K562 (cell line): Measurements from ENCODE around the gene TESK2. TPM values are rescaled to one million over a fixed set of nuclear protein-coding genes. Genes with fewer than 3 reads are reported as not detected.

Source experiments
- GABPA ChIP-seq: fragments of 200-800 bp; sonication (Bioruptor generic); conservative IDR thresholded peaks from 2 replicates; pipeline ENCODE4 v1.6.1; 2016; ENCODE audit warnings: low read depth, missing genetic modification characterization, missing compliant biosample characterization
- ILK ChIP-seq: fragments of 450-650 bp; IDR thresholded peaks from 2 replicates; pipeline ENCODE4 v1.6.1; 2016; ENCODE audit warnings: missing genetic modification characterization, low read depth, mild to moderate bottlenecking, missing compliant biosample characterization, moderate library complexity, borderline replicate concordance
- MBD2 ChIP-seq: sonication (generic); IDR thresholded peaks from 2 replicates; pipeline ENCODE4 v1.6.1; 2016; ENCODE audit warnings: low read depth, borderline replicate concordance
- NFXL1 ChIP-seq: fragments of 450-650 bp; formaldehyde crosslinking; IDR thresholded peaks from 2 replicates; pipeline ENCODE4 v1.4.0; 2021; ENCODE audit warnings: mild to moderate bottlenecking
- ZFP30 ChIP-seq: fragments of 250-450 bp; sonication (Bioruptor Pico); IDR thresholded peaks from 2 replicates; pipeline ENCODE4 v1.8.0; 2022; ENCODE audit warnings: moderate library complexity, mild to moderate bottlenecking, inconsistent platforms, borderline replicate concordance
- ZNF239 ChIP-seq: fragments of 250-450 bp; sonication (Bioruptor Pico); IDR thresholded peaks from 2 replicates; pipeline ENCODE4 v1.4.0; 2020; ENCODE audit warnings: mild to moderate bottlenecking
- ZNF707 ChIP-seq: fragments of 250-450 bp; sonication (Bioruptor Pico); conservative IDR thresholded peaks from 2 replicates; pipeline ENCODE4 v1.8.0; 2022; ENCODE audit warnings: inconsistent platforms, mild to moderate bottlenecking, moderate library complexity
- polyA plus RNA-seq, 8 experiments: library from polyadenylated mRNA; depleted of rRNA in 4 of 8; stranded (reverse) in 5 of 8; unstranded in 3 of 8; fragments of >200 nt; fragmentation: Nextera tagmentation in 2 of 8; fragmentation: Illumina TruSeq in 1 of 8; extraction: Ambion mirVana in 2 of 8; extraction: Trizol in 1 of 8; gene quantifications; 2 replicates each; pipeline versions ENCODE4 v1.2.1 to v1.2.3, GENCODE V29; 2011 to 2014; ENCODE audit warnings: inconsistent platforms in 1 of 8, missing spikeins in 1 of 8
- total RNA-seq, 7 experiments: library from RNA; depleted of rRNA in 6 of 7; stranded (reverse); fragments of >200 nt in 6 of 7; fragmentation: Illumina TruSeq in 2 of 7; extraction: Trizol in 2 of 7; gene quantifications; 2 replicates each; pipeline versions ENCODE4 v1.2.1 to v1.2.3, GENCODE V29; 2011 to 2021; ENCODE audit warnings: low replicate concordance in 1 of 7
- TF ChIP-seq, protein P1 (sequence below), 2 experiments: fragments of 450-650 bp; formaldehyde crosslinking in 1 of 2; IDR thresholded peaks; 2 replicates each; pipeline versions ENCODE4 v1.4.0 to v1.6.1; 2014 to 2020; ENCODE audit warnings: mild to moderate bottlenecking in 2 of 2, borderline replicate concordance in 1 of 2, low read depth in 1 of 2
- TF ChIP-seq, protein P2 (sequence below): fragments of 450-650 bp; IDR thresholded peaks from 2 replicates; pipeline ENCODE4 v1.6.1; 2016; ENCODE audit warnings: missing biosample characterization, missing genetic modification characterization
- TF ChIP-seq, protein P3 (sequence below): sonication (generic); formaldehyde crosslinking; IDR thresholded peaks from 2 replicates; pipeline ENCODE4 v1.9.0; 2022; ENCODE audit warnings: mild to moderate bottlenecking, missing genetic modification reagents
- TF ChIP-seq, protein P4 (sequence below): IDR thresholded peaks from 3 replicates; pipeline ENCODE4 v1.6.1; 2011; ENCODE audit warnings: borderline replicate concordance, mild to moderate bottlenecking, moderate library complexity; ENCODE audit not compliant: insufficient read length; ENCODE audit errors: extremely low read depth
- TF ChIP-seq, protein P5 (sequence below): fragments of 450-650 bp; IDR thresholded peaks from 2 replicates; pipeline ENCODE4 v1.7.0; 2016; ENCODE audit warnings: borderline replicate concordance

TESK2 gene
- total and polyA plus RNA-seq, 9 of the 15 experiments (the other 6 are each of a cell fraction or from before 2014, with no cell fraction given) = 1.6 to 5.3 (median 3.7) TPM

DNA sequence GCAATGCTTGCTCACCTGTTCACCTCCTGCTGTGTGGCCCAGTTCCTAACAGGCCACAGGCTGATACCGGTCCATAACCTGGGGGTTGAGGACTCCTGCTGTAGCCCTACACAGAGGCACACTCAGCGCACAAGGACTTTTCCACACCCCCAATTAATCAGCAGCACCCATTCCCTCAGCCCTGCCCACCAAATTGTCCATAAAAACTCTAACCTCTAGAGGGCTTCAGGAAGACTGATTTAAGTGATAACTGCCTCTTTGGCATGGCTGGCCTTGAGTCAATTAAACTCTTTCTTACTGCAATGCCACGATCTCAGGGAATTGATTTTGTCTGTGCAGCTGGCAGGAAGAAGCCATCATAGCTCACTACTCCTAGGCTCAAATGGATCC lies 79.5 kb downstream of the TESK2 start (continued):
- TF ChIP-seq, protein P1, sequence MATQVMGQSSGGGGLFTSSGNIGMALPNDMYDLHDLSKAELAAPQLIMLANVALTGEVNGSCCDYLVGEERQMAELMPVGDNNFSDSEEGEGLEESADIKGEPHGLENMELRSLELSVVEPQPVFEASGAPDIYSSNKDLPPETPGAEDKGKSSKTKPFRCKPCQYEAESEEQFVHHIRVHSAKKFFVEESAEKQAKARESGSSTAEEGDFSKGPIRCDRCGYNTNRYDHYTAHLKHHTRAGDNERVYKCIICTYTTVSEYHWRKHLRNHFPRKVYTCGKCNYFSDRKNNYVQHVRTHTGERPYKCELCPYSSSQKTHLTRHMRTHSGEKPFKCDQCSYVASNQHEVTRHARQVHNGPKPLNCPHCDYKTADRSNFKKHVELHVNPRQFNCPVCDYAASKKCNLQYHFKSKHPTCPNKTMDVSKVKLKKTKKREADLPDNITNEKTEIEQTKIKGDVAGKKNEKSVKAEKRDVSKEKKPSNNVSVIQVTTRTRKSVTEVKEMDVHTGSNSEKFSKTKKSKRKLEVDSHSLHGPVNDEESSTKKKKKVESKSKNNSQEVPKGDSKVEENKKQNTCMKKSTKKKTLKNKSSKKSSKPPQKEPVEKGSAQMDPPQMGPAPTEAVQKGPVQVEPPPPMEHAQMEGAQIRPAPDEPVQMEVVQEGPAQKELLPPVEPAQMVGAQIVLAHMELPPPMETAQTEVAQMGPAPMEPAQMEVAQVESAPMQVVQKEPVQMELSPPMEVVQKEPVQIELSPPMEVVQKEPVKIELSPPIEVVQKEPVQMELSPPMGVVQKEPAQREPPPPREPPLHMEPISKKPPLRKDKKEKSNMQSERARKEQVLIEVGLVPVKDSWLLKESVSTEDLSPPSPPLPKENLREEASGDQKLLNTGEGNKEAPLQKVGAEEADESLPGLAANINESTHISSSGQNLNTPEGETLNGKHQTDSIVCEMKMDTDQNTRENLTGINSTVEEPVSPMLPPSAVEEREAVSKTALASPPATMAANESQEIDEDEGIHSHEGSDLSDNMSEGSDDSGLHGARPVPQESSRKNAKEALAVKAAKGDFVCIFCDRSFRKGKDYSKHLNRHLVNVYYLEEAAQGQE (IDR thresholded peaks at IDR 0.05; ENCODE audit: borderline replicate concordance) = no peak
- TF ChIP-seq, protein P1 (CRISPR knock-in tag; IDR thresholded peaks at IDR 0.05; ENCODE audit: low read depth) = no peak
- TF ChIP-seq, protein P2, sequence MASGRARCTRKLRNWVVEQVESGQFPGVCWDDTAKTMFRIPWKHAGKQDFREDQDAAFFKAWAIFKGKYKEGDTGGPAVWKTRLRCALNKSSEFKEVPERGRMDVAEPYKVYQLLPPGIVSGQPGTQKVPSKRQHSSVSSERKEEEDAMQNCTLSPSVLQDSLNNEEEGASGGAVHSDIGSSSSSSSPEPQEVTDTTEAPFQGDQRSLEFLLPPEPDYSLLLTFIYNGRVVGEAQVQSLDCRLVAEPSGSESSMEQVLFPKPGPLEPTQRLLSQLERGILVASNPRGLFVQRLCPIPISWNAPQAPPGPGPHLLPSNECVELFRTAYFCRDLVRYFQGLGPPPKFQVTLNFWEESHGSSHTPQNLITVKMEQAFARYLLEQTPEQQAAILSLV (tag) = no peak
- TF ChIP-seq ZNF239 = peak; percentile 62
- TF ChIP-seq, protein P3, sequence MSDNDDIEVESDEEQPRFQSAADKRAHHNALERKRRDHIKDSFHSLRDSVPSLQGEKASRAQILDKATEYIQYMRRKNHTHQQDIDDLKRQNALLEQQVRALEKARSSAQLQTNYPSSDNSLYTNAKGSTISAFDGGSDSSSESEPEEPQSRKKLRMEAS (CRISPR knock-in tag) = no peak
- TF ChIP-seq ILK (tag) = no peak
- TF ChIP-seq ZFP30 (CRISPR knock-in tag) = no peak
- no peak for TF ChIP-seq NFXL1
- TF ChIP-seq, protein P4, sequence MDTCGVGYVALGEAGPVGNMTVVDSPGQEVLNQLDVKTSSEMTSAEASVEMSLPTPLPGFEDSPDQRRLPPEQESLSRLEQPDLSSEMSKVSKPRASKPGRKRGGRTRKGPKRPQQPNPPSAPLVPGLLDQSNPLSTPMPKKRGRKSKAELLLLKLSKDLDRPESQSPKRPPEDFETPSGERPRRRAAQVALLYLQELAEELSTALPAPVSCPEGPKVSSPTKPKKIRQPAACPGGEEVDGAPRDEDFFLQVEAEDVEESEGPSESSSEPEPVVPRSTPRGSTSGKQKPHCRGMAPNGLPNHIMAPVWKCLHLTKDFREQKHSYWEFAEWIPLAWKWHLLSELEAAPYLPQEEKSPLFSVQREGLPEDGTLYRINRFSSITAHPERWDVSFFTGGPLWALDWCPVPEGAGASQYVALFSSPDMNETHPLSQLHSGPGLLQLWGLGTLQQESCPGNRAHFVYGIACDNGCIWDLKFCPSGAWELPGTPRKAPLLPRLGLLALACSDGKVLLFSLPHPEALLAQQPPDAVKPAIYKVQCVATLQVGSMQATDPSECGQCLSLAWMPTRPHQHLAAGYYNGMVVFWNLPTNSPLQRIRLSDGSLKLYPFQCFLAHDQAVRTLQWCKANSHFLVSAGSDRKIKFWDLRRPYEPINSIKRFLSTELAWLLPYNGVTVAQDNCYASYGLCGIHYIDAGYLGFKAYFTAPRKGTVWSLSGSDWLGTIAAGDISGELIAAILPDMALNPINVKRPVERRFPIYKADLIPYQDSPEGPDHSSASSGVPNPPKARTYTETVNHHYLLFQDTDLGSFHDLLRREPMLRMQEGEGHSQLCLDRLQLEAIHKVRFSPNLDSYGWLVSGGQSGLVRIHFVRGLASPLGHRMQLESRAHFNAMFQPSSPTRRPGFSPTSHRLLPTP = no peak
- TF ChIP-seq, protein P5, sequence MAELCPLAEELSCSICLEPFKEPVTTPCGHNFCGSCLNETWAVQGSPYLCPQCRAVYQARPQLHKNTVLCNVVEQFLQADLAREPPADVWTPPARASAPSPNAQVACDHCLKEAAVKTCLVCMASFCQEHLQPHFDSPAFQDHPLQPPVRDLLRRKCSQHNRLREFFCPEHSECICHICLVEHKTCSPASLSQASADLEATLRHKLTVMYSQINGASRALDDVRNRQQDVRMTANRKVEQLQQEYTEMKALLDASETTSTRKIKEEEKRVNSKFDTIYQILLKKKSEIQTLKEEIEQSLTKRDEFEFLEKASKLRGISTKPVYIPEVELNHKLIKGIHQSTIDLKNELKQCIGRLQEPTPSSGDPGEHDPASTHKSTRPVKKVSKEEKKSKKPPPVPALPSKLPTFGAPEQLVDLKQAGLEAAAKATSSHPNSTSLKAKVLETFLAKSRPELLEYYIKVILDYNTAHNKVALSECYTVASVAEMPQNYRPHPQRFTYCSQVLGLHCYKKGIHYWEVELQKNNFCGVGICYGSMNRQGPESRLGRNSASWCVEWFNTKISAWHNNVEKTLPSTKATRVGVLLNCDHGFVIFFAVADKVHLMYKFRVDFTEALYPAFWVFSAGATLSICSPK = no peak
- TF ChIP-seq ZNF707 (CRISPR knock-in tag) = no peak
- TF ChIP-seq GABPA (tag) = 0 out of 2 replicates have a peak, but pooled peaks have one; percentile 42
- TF ChIP-seq MBD2 = no peak
